Renal cortical epithelial cell (primary cell): ENCODE data around the gene DNAI2. TPM values are rescaled to one million over a fixed set of nuclear protein-coding genes. Genes with fewer than 3 reads are reported as not detected.

Experiments
- DNase-seq: peaks from one replicate; pipeline ENCODE4 v3.0.0-alpha.2; 2011; ENCODE audit warnings: low read depth
- total RNA-seq: library from RNA; depleted of rRNA; stranded (reverse); fragments of >200 nt; gene quantifications from 2 replicates; pipeline ENCODE4 v1.2.3, GENCODE V29; 2014

DNAI2 gene
- total RNA-seq = not detected in 2 replicates

GRCh38 chr17:74274060-74274708, at the start of gene DNAI2:
TSS of gene DNAI2 (plus strand) at chr17:74274234. CDS start at chr17:74281818, 7,584 bp downstream.
- DNase-seq = no peak

- no peak for DNase-seq
These were observed 48.9 kb upstream of the DNAI2 start for GRCh38 chr17:74224959-74225725.

- DNase-seq = no peak
These were observed 47.8 kb upstream of the DNAI2 start for GRCh38 chr17:74226252-74226651.

GRCh38 chr17:74227271-74228080, 46.6 kb upstream of the DNAI2 start:
- DNase-seq = no peak

- DNase-seq = no peak
These were observed 45.6 kb upstream of the DNAI2 start for GRCh38 chr17:74228306-74228978.

GRCh38 chr17:74230896-74231295, 43.1 kb upstream of the DNAI2 start:
- no peak for DNase-seq

GRCh38 chr17:74231928-74232907, 41.8 kb upstream of the DNAI2 start:
- DNase-seq = no peak

- no peak for DNase-seq
These were observed 40.1 kb upstream of the DNAI2 start for GRCh38 chr17:74233937-74234336.

- no peak for DNase-seq
These were observed 39.5 kb upstream of the DNAI2 start for GRCh38 chr17:74234486-74234885.

- no peak for DNase-seq
These were observed 38.9 kb upstream of the DNAI2 start for GRCh38 chr17:74235040-74235581.

- DNase-seq = no peak
These were observed 38.1 kb upstream of the DNAI2 start for GRCh38 chr17:74235911-74236371.

- DNase-seq = no peak
These were observed 36.7 kb upstream of the DNAI2 start for GRCh38 chr17:74237321-74237720.

- no peak for DNase-seq
These were observed 34.9 kb upstream of the DNAI2 start for GRCh38 chr17:74239172-74239571.

GRCh38 chr17:74240618-74241205, 33.3 kb upstream of the DNAI2 start:
- DNase-seq = no peak

- peak; percentile 1 for DNase-seq
These were observed 32.6 kb upstream of the DNAI2 start for GRCh38 chr17:74241431-74241830.

- no peak for DNase-seq
These were observed 32.2 kb upstream of the DNAI2 start for GRCh38 chr17:74241847-74242246.

- DNase-seq = no peak
These were observed 30.9 kb upstream of the DNAI2 start for GRCh38 chr17:74243013-74243755.

GRCh38 chr17:74244128-74244527, 29.9 kb upstream of the DNAI2 start:
- no peak for DNase-seq

- DNase-seq = no peak
These were observed 29.5 kb upstream of the DNAI2 start for GRCh38 chr17:74244548-74244947.
